ENCODE results near the gene MED25.

DNA sequence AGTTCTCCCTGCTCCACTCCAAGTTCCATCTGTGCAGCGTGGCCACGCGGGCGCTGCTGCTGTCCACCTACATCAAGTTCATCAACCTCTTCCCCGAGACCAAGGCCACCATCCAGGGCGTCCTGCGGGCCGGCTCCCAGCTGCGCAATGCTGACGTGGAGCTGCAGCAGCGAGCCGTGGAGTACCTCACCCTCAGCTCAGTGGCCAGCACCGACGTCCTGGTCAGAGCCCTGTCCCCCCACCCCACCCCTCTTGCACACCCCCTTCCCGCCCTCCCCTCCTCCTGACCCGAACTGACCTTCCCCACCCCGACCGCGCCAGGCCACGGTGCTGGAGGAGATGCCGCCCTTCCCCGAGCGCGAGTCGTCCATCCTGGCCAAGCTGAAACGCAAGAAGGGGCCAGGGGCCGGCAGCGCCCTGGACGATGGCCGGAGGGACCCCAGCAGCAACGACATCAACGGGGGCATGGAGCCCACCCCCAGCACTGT lies 16.6 kb upstream of the MED25 start:
- TF ChIP-seq POLR2A (IDR thresholded peaks at IDR 0.05; ENCODE audit: control extremely low read depth in 1 of 2, low read depth in 2 of 2, low read length in 2 of 2) (no peak), EP300 (IDR thresholded peaks at IDR 0.05; ENCODE audit: borderline replicate concordance in 1 of 2, low read depth in 2 of 2, low read length in 2 of 2) (no peak), CBX8 (IDR thresholded peaks at IDR 0.05; ENCODE audit: borderline replicate concordance, low read depth, low read length) (no peak), CTCF (IDR thresholded peaks at IDR 0.05; ENCODE audit: control extremely low read depth in 1 of 3, insufficient read depth in 1 of 3, low read depth in 1 of 3, low read length in 3 of 3) (no peak), POLR2AphosphoS5 (IDR thresholded peaks at IDR 0.05; ENCODE audit: low read depth, low read length) (no peak), SIX5 (IDR thresholded peaks at IDR 0.05; ENCODE audit: low read depth, low read length) (no peak), ASH2L (IDR thresholded peaks at IDR 0.05; ENCODE audit: low read length) (no peak), EZH2 (IDR thresholded peaks at IDR 0.05; ENCODE audit: low read depth, low read length, severe bottlenecking) (no peak), TAF1 (IDR thresholded peaks at IDR 0.05; ENCODE audit: low read depth, low read length) (no peak), SUZ12 (IDR thresholded peaks at IDR 0.05; ENCODE audit: low read length) (no peak), FOSL1 (IDR thresholded peaks at IDR 0.05; ENCODE audit: insufficient read depth, low read depth, low read length) (no peak)
